NCI-H1694 (cell line): ENCODE data around the gene WNT10A.

Experiments used
- DNase-seq: peaks from one replicate; lab custom pipeline; 2025; lab: John Stamatoyannopoulos, UW

WNT10A gene

DNA sequence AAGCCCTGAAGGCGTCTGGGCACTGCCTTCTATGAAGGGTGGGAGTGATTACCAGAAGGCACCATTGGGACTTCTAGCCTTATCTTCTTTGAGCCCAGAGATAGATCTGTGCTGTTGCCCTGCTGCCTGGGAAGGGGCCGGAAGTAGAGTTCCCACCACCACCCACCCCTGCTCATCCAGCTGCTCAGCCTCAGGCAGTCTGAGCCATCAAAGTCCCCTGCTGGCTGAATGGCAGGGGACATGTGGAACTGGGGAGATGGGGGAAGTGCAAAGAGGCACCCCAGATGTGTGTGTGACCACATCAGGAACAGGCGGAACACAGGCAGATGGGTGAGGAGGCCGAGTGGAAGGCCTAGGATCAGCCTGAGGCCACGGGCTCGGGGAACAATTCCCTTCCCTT, 3.3 kb upstream of the WNT10A start:
- no peak for DNase-seq

DNA sequence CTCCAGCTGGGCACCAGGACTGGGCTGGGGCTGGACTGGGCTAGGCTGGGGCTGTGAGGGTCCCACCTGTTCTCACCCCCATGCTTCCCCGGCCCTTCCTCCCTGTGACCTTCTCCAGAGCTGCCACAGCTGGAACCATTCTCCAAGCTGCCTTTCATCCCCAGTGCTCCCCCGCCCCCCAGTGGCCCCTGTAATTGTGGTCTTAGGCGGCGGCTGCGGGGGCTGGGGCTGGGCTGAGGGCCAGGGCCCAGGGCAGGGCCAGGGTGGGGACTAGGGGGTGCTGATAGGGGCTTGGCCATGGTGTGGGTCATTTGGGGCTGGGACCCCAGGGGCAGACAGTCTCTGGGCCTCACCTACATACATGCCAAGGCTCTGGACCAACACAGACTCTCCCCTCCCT, 2.8 kb upstream of the WNT10A start:
- no peak for DNase-seq

DNA sequence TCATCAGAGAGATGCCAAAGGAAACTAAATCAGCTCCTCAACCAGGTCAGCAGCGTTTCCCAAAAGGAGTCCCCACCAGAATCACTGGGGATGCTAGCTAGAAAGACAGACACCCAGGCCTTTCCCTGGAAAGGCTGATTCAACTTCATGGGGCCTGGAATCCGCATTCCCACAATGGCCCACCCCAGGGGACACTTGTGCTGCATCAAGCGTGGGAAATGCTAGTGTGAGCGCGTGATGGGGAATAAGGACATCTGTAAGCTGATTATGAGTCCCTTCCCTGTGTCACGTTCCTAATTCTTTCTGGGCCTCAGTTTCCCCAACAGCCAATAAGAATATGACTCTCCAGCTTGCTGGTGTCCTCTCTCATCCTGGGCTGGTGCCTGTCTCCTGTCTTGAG, 2.2 kb upstream of the WNT10A start:
- no peak for DNase-seq

DNA sequence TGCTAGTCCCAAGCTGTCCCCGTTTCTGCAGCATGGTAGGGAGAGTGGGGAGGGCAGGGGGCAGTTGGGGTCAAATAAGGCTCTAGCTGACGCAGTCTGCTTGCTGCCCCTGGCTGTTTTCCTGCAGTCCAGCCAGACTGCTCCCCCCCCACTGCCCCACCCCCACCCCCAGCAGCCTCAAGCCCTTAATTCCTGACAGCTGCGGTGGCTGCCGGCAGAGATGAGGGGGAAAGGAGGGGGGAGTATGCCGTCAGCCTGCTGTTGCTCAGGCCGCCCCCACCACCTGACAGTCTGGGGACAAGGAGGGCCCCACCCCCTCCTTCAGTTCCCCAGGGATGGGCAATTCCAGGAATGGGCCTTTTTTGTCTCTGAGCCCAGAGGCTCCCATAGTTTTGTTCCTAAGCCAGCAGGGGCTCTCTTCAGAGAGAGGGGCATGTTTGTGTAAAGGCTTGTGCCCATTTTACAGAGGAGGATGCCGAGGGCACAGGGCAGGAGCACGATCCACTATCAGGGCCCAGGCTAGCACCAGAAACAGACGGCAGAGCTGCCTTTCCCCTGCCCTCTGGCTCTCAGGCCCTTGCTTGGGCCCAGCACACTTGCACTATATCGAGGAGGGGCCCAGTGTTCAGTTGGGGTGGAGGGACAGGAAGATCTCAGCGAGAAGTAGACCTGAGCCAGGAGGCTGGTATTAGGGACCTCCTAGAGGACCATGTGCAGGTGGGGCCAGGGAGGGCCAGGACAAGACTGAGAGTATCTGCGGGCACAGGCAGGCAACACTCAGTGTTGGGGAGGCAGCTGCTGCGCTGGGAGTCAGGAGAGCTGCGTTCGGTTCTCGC, 1.5 kb upstream of the WNT10A start:
- DNase-seq, result peak; percentile 75

DNA sequence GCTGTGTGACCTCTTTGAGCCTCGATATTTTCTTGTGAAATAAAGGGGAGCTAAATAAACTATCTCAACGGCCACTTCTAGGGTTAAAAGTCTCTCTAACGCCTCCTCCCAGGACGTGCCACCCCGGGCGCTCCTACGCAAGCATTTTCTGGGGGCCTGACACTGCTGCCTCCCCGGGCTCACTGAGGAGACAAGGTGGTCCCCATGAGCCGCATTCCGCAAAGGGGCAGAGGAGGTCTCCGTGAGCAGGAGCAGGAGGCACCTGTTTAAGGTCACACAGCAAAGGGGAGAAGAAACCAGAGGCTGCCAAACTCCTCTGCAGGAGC, 913 bp upstream of the WNT10A start:
- no peak for DNase-seq

DNA sequence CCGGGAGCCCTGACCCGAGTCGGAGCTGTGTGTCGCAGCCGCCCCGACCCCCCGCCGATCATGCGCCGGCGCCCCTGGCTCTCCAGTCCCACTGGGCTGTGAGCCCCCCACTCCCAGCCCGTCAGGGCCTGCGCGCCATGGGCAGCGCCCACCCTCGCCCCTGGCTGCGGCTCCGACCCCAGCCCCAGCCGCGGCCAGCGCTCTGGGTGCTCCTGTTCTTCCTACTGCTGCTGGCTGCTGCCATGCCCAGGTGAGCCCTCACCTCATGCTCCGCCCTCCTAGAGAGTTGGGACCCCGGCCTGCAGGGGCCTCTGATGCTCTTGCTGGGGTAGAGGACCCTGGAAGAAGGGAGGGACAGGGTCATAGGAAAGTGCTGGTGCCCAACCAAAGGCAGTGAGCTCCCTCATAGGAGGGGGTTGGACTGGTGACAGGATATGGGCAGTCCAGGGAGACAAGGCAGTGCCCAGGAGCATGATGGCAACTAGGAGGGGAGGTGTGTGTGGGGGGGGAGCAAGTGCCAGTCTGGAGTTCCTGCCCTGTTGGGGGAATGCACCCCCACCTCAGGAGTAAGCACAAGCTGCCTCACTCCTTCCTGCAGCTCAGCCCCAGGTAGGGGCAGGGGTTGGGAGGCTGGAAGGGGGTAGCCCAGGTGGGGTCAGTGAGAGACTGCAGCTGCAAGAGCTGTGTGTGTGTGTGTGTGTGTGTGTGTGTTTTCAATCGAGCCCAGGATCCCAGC, 375 bp downstream of the WNT10A start:
- DNase-seq, result no peak

DNA sequence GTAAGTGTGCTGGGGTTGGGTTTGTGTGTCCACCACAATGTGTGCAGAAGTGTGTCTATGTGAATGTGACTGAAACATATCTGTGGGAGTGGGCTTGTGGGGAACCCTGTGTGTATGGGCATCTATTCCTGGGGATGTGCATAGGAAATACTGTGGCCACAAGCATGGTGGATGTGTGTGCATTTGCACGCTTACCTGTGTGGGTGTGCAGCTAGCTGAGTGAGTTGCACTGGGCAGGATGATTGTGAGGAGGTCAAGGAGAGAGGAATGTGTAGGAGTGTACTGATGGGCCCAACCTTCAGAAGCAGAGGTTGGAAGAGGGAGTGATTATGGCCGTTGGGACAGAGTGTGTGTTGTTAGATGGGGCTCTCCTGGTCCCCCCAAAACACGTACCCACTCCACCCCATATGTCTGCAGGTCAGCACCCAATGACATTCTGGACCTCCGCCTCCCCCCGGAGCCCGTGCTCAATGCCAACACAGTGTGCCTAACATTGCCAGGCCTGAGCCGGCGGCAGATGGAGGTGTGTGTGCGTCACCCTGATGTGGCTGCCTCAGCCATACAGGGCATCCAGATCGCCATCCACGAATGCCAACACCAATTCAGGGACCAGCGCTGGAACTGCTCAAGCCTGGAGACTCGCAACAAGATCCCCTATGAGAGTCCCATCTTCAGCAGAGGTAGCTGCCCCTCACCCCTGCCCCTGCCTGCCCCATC, 1.2 kb downstream of the WNT10A start:
- peak; percentile 77 for DNase-seq

DNA sequence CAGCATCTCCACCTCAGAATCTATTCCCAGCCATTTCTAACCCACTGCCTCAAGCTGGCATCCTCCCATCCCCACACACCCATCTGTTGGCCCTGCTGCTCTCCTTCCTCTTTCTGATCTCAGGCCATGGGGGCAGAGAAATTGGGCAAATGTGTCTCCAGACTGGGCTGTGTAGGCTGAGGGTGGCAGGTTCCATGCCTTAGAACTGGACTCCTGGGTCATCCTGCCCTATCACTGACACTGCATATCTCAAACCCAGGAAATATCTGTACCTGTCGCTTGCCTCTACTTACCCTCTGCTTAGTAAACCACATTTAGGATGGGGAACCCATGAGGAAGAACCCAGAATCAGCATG, 1.8 kb downstream of the WNT10A start:
- peak; percentile 77 for DNase-seq

DNA sequence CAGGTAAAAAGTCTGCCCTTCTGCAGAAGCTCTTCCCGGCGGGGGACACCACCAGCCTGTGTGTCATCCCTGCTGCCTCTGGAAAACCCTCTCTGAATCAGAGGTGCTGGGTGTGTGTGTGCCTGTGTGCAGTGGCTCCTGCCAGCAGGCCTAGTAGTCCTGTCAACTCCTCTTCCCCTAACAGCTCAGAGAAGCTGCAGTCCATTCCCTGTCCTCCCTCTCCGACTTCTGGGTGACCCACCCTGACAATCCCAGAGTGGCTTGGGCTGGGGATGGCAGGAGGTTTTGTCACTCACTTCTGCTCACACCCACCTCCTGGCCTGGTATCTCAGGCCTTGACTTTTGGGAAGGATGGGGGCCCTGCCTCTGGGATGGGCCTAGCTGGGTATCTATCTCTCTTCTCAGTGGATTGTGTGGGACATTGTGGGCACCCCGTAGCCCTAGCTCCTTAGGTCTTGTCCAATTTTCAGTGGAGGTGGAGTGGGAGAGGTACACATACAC, 2.3 kb downstream of the WNT10A start:
- no peak for DNase-seq

DNA sequence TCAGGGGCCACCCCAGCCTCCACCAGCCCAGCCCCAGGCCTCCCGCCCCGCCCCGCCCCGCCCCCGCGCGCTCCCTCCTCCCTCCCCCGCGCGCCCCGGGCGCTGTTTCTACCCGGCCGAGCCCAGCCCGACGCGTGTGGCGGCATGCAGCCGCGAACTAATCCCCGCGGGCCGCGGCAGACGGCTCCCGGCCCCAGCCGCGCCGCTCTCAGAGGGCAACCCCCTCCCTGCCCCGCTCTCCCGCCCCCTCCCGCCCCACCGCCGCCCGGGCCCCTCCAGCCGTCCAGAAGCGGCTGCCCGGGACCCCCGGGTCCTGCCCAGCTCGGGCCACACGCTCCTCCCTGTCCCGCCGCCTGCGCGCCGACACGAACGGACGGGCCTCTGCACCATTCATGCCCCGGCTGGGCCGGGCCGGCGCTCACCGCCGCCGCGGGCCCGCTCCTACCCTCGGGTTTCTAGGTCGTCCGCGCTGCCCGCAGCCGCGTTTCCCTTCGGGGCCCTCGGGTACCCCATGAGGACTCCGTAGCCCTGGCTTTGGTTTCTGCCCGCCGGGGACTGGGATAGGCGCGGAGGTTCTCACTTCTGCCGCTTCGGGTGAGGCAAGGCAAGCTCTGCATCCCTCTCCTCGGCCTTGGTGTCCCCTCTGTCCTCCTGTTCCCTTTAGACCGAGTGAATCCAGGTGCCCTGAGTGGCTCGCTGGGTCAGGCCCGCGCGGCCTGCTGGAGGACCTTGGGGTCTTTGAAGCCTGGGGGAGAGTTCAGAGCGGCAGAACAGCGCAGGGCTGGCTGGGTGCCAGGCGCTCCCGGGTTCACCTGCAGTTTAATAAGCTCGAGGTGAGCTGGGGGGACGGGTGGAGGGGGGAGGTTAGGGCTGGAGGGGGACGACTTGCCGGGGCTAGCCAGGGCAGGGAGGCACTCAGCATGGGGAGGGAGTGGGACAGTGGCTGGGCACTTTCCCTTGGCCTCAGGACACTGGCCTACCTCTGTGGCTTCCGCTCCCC, 3.1 kb downstream of the WNT10A start:
- no peak for DNase-seq

DNA sequence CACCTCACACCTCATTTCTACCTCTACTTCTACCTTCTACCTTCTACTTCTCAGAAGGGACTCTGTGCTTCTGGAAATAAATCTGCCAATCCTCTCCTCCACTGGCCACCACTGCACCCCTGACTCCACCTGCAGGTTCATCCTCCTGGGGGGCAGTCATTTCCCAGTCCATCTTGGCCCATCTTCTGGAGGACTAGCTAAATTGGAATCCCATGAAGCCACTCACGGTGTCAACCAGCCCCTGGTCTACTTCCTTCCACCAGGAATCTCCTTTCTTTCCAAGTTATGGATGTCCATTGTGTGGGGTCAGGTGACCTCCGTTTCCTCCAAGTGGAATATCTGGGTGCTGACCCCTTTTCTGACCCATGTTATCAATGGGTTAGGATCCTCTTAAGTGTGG, 3.9 kb downstream of the WNT10A start:
- DNase-seq, result no peak

DNA sequence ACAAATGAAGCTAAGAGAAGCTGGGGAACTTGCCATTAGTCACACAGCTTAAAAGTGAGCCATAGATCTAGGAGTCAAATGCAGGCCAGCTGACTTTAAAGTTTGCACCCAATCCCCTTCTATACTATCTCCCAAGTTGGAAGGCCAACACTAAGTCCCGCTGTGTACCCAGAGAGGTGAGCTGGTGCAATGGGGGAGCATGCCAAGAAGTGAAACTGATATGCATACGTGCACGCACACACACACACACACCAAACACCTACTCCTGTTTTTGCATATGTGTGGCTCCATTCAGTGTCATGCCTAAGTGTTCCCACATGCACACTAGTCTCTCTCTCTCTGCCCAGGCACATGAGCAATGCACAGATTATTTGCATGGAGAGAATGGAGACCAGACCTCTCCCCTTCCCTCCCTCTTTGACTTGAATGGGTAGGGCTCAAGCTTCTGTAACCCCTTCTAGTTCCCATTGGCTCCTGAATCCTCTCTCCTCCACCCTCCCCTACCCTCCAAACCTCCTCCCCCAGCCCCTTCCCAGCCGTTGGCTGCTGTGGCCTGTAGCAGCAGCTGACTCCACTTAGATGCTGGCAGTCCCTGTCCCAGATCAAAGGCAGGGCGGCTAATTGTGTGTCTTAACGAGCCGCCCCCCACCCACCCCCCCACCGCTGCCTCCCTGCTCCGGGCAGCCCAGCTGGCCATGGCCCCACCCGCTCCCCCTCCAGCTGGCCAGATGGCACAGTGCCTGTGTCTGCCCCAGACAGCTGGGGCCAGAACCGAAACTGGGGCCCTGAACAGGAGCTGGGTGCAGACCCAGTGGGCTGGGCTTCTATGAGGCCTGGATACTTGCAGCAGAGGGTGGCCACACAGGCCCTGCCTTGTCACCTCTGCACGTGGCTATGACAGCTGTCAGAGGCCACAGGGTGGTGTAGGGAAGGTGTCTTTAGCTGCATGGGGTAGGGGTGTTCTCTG, 5.6 kb downstream of the WNT10A start:
- DNase-seq, result peak; percentile 97

DNA sequence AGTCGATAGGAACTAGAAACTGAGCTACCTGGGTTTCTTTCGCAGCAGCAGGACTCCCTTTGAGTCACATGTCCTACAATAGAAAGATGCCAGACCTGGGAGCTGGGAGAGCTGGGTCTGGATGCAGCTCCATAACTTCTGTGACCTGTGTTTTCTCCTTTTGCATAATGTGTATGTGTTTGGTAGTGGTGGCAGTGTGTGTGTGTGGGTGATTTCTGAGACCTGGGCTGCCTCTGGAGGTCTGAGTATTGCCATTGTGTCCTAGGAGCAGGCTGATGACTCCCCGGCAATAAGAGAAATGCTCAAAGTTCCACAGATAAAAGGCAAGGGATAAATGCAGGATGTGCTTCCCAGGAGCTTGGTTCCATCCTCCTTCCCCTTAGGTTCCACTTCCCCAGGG, 6.4 kb downstream of the WNT10A start:
- DNase-seq, result no peak

DNA sequence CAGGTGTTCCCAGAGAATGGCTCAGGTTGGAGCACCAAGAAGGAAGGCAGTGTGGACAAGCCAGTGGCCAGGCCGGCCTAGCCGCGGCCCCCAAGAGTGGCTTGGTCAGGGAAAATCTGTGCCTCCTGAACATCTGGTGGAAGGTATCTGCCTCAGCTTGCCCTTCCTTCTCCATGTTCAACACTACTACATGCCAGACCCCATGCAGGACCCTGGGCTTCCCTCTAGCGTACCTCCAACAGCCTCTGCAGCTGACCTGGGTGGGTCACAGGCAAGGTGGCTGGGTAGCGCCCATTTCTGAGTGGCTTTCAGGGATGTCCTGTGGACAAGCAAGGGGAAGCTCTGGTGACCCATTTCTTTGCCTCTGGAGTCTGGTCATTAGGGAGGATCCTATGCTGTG, 7.7 kb downstream of the WNT10A start:
- DNase-seq, result no peak

DNA sequence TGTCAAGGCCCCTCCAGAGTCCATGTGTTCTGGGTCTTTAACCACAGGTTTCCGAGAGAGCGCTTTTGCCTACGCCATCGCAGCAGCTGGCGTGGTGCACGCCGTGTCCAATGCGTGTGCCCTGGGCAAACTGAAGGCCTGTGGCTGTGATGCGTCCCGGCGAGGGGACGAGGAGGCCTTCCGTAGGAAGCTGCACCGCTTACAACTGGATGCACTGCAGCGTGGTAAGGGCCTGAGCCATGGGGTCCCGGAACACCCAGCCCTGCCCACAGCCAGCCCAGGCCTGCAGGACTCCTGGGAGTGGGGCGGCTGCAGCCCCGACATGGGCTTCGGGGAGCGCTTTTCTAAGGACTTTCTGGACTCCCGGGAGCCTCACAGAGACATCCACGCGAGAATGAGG, 9.3 kb downstream of the WNT10A start:
- DNase-seq, result no peak

DNA sequence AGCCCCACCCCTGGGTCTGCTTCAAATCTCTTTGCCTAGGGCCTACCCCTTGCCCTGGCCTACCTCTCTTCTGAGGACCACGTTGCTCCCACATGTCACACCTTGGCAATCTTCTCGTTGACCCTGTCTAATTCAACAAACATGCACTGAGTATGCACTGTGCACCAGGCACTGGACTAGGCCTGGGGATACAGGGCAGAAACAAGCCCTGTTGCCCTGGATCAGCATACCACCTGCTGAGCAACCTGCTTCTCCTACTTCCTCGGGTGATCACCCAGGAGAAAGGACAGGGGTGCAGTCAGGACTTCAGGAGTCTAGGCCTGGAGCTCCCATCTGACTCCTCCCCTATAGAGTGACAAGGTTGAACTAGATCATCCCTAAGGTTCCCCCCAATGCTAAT, 9.7 kb downstream of the WNT10A start:
- DNase-seq, result no peak

DNA sequence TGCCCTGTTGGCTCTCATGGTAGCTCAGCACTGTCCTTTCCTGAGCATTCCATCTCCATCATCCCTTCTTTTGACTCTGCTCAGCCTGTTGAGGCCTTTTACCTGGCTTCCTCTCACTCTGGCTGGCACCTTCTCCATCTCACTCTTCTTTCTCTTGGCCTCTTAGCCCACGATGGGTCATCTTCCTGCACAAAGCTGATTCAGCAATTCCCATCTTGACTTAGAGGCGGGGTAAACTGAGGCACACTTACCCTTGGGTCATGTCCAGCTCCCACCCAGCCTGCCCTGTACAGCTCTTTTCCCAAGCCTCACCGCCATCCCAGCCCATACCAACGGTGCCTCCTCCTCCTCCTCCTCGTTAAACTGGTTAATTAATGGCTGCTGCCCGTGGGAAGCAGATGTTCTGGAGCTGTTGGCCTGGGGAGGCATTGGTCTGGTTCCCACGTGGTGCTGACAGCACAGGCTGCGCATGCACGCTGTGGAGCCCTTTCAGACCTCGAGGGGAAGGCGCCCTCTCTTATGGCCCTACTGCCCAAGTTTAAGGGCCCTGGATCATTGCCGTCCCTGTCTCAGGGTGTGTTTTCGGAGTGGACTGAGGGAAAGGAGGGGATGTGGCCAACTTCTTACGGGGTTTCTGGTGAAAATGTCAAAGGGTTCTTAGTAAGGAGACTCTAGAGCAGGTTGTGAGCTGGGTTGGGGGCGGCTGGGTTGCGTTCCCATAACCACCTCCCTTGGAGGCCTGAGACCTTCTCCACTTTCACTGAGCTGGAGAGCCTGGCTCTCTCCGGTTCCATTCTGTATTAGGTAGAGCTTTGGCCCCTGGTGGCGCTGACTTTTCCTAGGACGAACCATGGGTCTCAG, 10.9 kb downstream of the WNT10A start:
- no peak for DNase-seq

DNA sequence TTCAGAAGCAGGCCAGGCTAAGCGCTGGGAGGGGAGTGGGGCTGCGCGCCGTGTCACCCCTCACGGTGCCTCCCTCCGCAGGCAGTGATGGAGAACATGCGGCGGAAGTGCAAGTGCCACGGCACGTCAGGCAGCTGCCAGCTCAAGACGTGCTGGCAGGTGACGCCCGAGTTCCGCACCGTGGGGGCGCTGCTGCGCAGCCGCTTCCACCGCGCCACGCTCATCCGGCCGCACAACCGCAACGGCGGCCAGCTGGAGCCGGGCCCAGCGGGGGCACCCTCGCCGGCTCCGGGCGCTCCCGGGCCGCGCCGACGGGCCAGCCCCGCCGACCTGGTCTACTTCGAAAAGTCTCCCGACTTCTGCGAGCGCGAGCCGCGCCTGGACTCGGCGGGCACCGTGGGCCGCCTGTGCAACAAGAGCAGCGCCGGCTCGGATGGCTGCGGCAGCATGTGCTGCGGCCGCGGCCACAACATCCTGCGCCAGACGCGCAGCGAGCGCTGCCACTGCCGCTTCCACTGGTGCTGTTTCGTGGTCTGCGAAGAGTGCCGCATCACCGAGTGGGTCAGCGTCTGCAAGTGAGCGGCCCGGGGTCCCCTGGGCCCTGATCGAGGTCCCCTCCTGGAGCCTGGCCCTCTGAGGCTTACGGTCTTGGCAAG, 12.2 kb downstream of the WNT10A start:
- DNase-seq, result peak; percentile 57
